Measurements from ENCODE around the gene NUDT1.

NUDT1 gene

DNA sequence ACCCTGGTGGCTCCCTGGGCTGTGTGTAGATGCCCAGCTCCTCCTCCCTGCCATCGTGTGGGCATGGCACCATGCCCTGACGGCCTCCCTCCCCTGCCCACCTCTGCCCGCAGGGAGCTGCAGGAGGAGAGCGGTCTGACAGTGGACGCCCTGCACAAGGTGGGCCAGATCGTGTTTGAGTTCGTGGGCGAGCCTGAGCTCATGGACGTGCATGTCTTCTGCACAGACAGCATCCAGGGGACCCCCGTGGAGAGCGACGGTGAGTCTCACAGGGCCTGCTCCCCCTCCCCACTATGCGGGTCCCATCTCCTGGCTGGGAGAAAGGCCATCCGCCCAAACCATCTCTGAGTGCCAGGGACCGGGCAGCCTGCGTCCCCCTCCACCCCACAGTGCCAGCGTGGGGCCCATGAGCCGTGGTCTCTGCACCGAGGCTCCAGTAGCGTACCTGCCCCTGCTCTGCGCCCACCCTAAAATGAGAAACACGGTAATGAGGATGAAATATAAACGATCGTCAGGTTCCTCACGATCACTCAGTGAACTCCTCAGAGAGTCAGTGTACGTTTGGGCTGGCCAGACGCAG, 7.8 kb downstream of the NUDT1 start:
- Histone ChIP-seq H3K36me3 (ENCODE audit: insufficient read depth, low read length) (peaks cover 9% of the 10 kb centered on the region; the same call in 1 of the 2 replicates), H3K9ac (ENCODE audit: low read length) (no peak overlapping the region), H3K4me2 (ENCODE audit: low read length) (no peak overlapping the region)

DNA sequence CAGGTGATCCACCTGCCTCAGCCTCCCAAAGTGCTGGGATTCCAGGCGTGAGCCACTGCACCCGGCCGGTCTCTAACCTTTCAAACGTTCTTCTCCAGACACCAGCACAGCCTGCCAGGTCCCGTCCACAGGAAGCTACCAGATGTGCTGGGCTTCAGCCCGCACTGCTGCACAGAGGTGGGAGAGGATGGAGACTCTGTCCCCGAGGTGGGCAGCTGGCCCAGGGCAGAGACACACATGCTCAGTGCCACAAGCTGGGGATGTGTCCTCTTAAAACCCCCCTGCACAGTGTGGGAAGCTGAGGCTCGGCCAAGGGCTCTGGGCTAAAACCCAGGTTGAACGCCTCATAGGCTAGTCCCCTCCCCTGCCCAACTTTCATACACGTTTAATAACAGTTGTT, 9.4 kb downstream of the NUDT1 start:
- H3K27ac ChIP-seq (ENCODE audit: low read depth, low read length, poor library complexity, severe bottlenecking): no peak overlapping the region
- no peak overlapping the region for H3K4me2 ChIP-seq (ENCODE audit: low read length)
- no peaks in the 10 kb centered on the region for H4K20me1 ChIP-seq (ENCODE audit: insufficient read depth, low read length)
- peaks cover 9% of the 10 kb centered on the region; the same call in 1 of the 2 replicates for H3K36me3 ChIP-seq (ENCODE audit: insufficient read depth, low read length)
- H3F3A ChIP-seq (ENCODE audit: insufficient read depth, low read length): no peaks in the 10 kb centered on the region
- no peaks in the 10 kb centered on the region for H3K79me2 ChIP-seq (ENCODE audit: insufficient read depth, low read length)
- no peaks in the 10 kb centered on the region for H3K9me3 ChIP-seq (ENCODE audit: low read length)
- H3K4me1 ChIP-seq (ENCODE audit: insufficient read depth, low read length, severe bottlenecking): peaks cover 2% of the 10 kb centered on the region
- H2AFZ ChIP-seq (ENCODE audit: low read length): no peak overlapping the region
- TF ChIP-seq EZH2 (IDR thresholded peaks at IDR 0.05; ENCODE audit: borderline replicate concordance, low read length): no peak
- TF ChIP-seq, protein P1, sequence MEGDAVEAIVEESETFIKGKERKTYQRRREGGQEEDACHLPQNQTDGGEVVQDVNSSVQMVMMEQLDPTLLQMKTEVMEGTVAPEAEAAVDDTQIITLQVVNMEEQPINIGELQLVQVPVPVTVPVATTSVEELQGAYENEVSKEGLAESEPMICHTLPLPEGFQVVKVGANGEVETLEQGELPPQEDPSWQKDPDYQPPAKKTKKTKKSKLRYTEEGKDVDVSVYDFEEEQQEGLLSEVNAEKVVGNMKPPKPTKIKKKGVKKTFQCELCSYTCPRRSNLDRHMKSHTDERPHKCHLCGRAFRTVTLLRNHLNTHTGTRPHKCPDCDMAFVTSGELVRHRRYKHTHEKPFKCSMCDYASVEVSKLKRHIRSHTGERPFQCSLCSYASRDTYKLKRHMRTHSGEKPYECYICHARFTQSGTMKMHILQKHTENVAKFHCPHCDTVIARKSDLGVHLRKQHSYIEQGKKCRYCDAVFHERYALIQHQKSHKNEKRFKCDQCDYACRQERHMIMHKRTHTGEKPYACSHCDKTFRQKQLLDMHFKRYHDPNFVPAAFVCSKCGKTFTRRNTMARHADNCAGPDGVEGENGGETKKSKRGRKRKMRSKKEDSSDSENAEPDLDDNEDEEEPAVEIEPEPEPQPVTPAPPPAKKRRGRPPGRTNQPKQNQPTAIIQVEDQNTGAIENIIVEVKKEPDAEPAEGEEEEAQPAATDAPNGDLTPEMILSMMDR (IDR thresholded peaks at IDR 0.05; ENCODE audit: low read length): no peak
- H3K9ac ChIP-seq (ENCODE audit: low read length): no peak overlapping the region
- H3K27me3 ChIP-seq (ENCODE audit: insufficient read depth, low read length): no peaks in the 10 kb centered on the region
- no peaks in the 10 kb centered on the region for H3K9me2 ChIP-seq (ENCODE audit: low read depth, low read length)
- no peak overlapping the region for H3K4me3 ChIP-seq (ENCODE audit: low read depth, low read length, poor library complexity, severe bottlenecking)

More for the DNA sequence above, 7.8 kb downstream of the NUDT1 start:
- Histone ChIP-seq H3K4me1 (ENCODE audit: insufficient read depth, low read length, severe bottlenecking) (peaks cover 9% of the 10 kb centered on the region), H3K27ac (ENCODE audit: low read depth, low read length, poor library complexity, severe bottlenecking) (no peak overlapping the region), H2AFZ (ENCODE audit: low read length) (no peak overlapping the region), H3F3A (ENCODE audit: insufficient read depth, low read length) (no peaks in the 10 kb centered on the region), H3K9me3 (ENCODE audit: low read length) (no peaks in the 10 kb centered on the region), H3K9me2 (ENCODE audit: low read depth, low read length) (no peaks in the 10 kb centered on the region), H3K27me3 (ENCODE audit: insufficient read depth, low read length) (no peaks in the 10 kb centered on the region), H3K4me3 (ENCODE audit: low read depth, low read length, poor library complexity, severe bottlenecking) (no peak overlapping the region), H3K79me2 (ENCODE audit: insufficient read depth, low read length) (no peaks in the 10 kb centered on the region), H4K20me1 (ENCODE audit: insufficient read depth, low read length) (no peaks in the 10 kb centered on the region)
- TF ChIP-seq, protein P1 (IDR thresholded peaks at IDR 0.05; ENCODE audit: low read length): no peak
- TF ChIP-seq EZH2 (IDR thresholded peaks at IDR 0.05; ENCODE audit: borderline replicate concordance, low read length): no peak

DNA sequence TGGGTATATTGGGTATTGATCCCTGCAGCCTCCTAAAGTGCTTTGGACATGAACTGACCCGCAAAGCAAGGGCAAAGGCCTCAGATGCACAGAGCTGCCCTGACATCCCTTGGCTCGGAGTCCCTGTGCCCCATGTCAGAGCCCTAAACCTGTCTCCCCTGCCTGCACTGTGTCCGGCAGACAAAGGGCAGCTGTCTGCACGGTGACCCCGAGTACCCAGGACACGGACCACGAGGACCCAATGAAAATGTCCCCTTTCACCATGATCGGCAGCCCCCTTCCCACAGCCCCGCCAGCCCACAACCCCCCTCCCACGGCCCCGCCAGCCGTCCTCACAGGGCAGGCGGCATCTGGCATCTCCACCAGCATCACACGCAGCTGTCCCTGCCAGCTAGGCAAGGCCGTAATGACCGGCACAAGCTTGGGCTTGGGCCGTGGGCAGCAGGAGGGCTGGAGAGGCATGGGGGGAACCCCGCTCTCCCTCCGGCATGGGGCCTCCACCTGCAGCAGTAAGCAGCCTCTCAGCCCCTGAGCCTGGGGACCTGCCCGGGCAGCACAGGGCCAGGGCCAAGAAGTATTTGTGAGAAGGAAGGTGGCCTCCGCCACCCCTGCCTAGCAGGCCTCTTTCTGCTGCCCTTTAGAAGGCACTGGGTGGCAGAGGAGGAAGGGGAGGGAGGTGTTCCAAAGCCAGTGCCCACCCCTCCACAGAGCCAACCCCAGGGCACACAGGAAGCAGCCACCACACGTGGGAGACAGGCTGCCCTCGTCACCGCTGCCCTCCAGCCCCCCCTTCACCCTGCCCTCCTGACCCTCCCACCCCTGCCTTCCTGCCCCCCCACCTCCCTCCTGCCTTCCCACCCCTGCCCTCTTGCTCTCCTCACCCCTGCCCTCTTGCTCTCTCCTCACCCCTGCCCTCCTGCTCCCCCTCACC, 10.1 kb downstream of the NUDT1 start:
- Histone ChIP-seq H3F3A (ENCODE audit: insufficient read depth, low read length) (no peaks in the 10 kb centered on the region), H3K9me2 (ENCODE audit: low read depth, low read length) (no peaks in the 10 kb centered on the region), H3K79me2 (ENCODE audit: insufficient read depth, low read length) (no peaks in the 10 kb centered on the region), H3K4me2 (ENCODE audit: low read length) (no peak overlapping the region), H2AFZ (ENCODE audit: low read length) (no peak overlapping the region), H3K27ac (ENCODE audit: low read depth, low read length, poor library complexity, severe bottlenecking) (no peak overlapping the region), H3K27me3 (ENCODE audit: insufficient read depth, low read length) (no peaks in the 10 kb centered on the region), H3K4me1 (ENCODE audit: insufficient read depth, low read length, severe bottlenecking) (no peaks in the 10 kb centered on the region), H3K9ac (ENCODE audit: low read length) (no peak overlapping the region), H3K4me3 (ENCODE audit: low read depth, low read length, poor library complexity, severe bottlenecking) (no peak overlapping the region), H4K20me1 (ENCODE audit: insufficient read depth, low read length) (no peaks in the 10 kb centered on the region), H3K36me3 (ENCODE audit: insufficient read depth, low read length) (peaks cover 9% of the 10 kb centered on the region; the same call in 1 of the 2 replicates), H3K9me3 (ENCODE audit: low read length) (no peaks in the 10 kb centered on the region)
- no peak for TF ChIP-seq EZH2 (IDR thresholded peaks at IDR 0.05; ENCODE audit: borderline replicate concordance, low read length)
